ENCODE measurements around the gene GNA14.
"Not testable (repeated sequence)": the region's sequence is repeated elsewhere in the genome, so short reads cannot be mapped to it uniquely, and the experiment has no call there.

GNA14 gene

DNA sequence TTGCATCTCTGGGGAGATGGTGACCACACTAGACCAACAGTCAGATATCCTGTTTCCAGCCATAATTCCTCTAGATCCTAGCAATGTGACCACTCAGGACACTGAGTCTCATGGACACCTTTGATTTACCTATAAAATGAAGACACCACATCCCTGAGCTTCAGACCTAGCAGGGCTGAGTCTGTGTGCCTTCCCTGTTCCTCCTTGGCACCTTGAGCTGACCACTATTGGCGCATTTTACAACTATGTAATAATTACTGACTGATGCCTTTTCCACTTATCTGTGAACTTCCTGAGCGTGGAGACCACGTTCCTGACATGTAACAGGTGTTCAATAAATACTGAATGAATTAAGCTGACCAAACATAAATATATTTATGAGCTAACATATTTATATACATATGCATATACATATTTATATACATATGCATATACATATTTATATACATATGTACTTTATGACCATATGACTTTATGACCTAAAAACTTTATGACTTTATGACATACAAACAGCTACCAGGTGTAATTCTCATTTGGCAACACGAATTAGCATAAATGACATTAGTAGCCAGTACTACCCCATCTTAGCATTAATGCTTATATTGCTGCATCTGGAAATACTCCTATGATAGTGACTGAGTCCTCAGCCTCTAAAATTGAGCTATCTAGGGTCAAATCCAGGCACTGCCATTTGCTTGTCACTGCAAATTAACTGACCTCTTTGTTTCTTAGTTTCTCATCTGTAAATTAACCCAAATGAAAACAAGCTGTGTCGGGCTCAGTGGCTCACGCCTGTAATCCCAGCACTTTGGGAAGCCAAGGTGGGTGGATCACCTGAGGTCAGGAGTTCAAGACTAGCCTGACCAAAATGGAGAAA lies 150.6 kb downstream of the GNA14 start:
- no peak for DNase-seq (ENCODE audit: low read depth in 1 of 2, low spot score in 1 of 2)

DNA sequence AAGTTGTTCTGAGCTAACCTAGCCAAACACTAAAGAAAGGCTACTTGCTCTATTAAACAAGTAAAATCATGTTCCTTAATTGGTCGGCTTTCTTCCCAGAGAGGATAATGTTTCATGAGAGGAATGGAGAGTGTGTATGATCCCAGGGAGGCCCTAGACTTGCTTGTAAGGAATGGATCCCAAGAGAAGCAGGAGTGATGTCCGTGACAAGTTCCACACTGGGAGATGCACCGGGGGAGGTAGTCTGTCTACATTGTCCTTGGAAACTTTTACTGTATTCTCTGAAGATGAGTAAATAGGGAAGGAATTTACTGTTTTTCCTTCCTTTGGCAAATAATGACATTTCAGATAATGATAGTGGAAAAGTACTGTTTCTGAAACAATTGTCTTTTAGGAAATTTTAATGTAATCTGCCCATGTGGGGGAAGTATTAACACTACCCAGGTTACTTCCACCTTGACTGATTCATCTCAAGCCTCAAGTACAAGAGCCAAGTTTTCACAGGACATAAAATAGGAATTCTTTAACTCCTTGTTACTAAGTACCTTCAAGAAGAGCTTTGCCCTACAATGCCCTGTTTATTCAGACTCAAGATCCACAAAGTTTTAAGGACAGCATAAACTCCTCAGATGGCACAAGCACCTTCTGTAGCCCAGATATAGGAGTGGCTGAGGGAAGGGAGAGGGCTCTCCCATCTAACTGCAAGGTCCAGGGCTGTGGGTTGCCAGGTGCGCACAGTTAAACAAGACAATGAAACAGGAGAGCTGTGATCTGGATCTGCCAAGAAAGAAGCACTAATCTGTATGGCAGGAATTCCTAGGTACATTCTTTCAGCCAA lies 152.1 kb downstream of the GNA14 start:
- no peak for DNase-seq (ENCODE audit: low read depth in 1 of 2, low spot score in 1 of 2)

DNA sequence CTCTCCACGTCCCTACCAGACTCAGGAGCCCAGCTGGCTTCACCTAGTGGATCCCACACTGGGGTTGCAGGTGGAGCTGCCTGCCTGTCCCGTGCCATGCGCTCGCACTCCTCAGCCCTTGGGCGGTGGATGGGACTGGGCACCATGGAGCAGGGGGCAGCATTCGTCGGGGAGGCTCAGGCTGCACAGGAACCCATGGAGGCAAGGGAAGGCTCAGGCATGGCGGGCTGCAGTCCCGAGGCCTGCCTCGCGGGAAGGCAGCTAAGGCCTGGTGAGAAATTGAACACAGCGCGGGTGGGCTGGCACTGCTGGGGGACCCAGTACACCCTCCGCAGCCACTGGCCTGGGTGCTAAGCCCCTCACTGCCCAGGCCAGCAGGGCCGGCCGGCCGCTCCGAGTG lies 157.8 kb downstream of the GNA14 start:
- not testable (repeated sequence) for DNase-seq (ENCODE audit: low read depth in 1 of 2, low spot score in 1 of 2)

DNA sequence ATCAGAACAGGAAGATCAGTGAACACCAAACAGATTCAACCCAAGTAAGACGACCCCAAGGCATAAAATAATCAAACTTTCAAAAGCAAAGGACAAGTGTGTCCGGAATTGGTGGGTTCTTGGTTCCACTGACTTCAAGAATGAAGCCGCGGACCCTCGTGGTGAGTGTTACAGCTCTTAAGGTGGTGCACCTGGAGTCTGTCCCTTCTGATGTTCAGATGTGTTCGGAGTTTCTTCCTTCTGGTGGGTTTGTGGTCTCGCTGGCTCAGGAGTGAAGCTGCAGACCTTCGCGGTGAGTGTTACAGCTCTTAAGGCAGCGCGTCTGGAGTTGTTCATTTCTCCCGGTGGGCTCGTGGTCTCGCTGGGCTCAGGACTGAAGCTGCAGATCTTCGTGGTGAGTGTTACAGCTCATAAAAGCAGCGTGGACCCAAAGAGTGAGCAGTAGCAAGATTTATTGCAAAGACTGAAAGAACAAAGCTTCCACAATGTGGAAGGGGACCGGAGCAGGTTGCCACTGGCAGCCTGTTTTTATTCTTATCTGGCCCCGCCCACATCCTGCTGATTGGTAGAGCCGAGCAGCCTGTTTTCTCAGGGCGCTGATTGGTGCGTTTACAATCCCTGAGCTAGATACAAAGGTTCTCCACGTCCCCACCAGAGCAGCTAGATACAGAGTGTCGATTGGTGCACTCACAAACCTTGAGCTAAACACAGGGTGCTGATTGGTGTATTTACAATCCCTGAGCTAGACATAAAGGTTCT lies 158.5 kb downstream of the GNA14 start:
- not testable (repeated sequence) for DNase-seq (ENCODE audit: low read depth in 1 of 2, low spot score in 1 of 2)

DNA sequence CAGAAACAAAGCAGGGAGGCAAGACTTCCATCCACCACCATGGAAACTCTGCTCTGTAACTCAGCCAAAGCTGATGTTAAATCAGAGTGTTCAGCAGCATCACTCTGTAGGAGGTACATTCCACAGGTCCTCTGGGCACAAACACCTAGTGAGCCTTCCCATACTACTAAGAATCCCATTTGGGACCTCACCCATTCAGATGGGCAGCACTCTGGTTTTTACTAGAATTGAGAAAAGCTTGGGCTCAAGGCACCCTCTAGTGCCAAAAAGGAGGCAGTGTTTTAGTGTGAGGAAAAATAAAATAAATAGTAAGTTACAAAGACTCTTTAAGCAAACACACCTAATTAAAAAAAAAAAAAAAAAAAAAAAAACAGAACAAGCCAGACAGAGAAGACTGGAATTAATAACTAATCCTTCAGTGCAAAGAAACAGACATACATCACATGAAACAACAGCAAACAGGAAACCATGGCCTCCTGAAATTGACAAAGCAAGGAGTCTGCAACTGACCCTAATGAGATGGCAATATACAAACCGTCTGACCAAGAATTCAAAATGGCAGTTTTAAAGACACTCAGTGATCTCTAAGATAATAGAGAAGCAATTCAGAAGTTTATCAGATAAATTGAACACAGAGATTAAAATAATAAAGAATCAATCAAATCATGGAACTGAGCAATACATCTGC lies 159.5 kb downstream of the GNA14 start:
- DNase-seq (ENCODE audit: low read depth in 1 of 2, low spot score in 1 of 2) = no peak

DNA sequence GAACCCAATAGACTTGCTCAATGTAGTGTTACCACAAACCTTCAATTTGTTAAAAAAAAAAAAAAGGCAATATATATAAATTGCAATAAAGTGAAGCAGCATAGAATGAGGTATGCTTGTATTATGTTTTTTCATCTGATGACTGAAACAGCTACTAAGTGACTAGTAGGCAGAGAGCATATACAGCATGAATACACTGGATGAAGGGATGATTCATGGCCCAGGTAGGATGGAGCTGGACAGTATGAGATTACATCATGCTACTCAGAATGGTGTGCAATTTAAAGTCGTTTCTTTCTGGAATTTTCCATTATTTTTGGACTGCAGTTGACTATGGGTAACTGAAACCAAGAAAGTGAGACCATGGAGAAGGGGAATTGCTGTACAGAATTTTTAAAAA lies 161.2 kb downstream of the GNA14 start:
- no peak for DNase-seq (ENCODE audit: low read depth in 1 of 2, low spot score in 1 of 2)

DNA sequence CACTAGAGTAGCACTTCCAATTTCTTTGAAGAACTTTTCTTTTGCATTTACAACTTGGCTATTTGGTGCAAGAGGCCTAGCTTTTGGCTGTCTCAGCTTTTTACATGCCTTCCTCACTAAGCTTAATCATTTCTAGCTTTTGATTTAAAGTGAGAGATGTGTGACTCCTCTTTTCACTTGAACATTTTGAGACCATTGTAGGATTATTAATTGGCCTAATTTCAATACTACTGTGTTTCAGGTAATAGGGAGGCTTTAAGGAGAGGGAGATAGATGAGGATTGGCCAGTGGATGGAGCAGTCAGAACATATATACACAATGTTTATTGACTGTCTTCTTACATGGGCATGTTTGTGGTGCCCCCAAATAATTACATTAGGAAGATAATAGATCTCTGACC lies 161.7 kb downstream of the GNA14 start:
- DNase-seq (ENCODE audit: low read depth in 1 of 2, low spot score in 1 of 2) = no peak

DNA sequence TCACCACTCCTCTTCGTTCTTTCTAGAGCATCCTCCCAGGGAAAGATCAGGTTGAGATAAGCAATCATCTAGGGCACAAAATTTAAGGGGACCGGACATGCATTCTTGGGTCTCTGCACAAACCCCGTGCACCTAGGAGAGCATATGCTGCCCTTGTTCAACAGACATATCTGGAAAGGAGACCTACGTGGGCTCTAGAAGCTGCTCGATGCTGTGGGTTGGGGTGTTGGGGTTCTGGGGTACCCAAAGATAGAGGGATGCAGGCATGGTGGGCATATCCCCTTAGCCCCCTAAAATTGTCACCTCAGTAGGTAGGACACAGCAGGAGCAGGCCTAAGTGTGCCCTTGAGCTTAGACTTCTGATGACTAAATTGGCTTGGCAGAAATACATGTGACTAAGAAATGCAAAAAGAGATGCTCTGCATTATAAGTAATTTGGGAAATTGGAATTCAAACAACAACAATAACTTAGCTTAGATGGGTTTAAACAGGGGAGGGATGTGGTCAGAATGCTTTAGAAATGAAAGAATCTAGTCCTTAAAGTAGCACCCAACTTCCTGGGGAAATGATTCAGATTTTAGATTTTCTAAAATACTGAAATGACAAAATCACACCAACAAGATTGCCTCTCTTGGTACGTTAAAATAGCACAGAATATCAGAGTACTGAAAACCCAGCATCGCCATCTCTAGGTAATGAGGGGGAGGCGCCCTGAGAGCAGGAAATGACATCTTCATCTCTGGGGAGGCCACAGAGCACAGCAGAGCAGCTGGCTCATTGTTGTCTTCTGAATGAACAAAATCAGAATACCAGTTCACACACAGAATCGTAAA lies 172.3 kb downstream of the GNA14 start:
- DNase-seq (ENCODE audit: low read depth in 1 of 2, low spot score in 1 of 2) = no peak

DNA sequence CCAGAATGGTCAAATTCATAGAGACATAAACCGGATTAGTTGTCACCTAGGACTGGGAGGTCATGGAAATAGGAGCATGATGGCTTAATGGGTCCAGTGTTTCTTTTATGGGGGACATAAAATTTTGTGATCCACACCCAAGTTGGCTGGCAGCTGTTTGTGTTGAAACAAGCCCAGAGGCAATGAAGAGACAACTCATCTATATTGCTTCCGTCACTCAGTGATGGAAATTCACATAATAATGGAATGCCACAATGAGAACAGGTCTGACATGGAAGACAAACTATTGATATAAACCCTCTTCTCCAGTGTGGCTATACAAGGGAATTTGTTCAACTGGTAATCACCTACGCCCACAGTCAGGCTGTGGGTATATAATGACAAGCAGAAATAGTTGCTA lies 173.2 kb downstream of the GNA14 start:
- DNase-seq (ENCODE audit: low read depth in 1 of 2, low spot score in 1 of 2) = no peak

DNA sequence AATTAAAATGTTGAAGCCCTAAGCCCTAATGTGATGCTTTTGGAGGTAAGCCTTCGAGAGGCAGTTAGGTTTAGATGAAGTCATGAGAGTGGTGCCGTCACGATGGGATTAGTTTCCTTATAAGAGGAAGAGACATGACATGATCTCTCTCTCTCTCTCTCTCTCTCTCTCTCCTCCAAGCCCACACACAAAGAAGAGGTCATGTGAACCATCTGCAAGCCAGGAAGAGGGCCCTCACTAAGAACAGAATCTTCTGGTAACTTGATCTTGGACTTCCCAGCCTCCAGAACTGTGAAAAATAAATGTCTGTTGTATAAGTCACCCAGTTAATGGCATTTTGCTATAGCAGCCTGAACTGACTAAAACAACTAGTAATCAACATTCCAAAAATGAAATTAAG lies 175.5 kb downstream of the GNA14 start:
- DNase-seq (ENCODE audit: low read depth in 1 of 2, low spot score in 1 of 2) = no peak

DNA sequence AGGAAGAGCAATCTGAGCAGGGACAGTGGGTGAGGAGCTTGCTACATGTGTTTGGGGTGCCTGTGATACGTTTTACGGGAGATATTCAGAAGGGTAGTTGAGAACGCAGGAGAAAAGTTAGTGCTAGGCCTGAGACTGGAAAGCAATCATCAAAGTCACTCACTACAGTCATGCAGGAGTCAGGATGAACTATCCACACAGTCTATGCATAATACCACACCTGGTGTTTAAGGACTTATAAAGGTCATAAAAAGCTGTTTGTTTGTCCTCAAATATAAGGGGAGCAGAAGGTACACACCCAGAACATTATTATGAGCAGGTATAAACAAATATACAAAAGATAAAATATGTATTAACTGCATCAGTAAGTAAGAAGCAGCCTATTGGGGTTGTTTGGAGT lies 176.6 kb downstream of the GNA14 start:
- DNase-seq (ENCODE audit: low read depth in 1 of 2, low spot score in 1 of 2) = no peak

DNA sequence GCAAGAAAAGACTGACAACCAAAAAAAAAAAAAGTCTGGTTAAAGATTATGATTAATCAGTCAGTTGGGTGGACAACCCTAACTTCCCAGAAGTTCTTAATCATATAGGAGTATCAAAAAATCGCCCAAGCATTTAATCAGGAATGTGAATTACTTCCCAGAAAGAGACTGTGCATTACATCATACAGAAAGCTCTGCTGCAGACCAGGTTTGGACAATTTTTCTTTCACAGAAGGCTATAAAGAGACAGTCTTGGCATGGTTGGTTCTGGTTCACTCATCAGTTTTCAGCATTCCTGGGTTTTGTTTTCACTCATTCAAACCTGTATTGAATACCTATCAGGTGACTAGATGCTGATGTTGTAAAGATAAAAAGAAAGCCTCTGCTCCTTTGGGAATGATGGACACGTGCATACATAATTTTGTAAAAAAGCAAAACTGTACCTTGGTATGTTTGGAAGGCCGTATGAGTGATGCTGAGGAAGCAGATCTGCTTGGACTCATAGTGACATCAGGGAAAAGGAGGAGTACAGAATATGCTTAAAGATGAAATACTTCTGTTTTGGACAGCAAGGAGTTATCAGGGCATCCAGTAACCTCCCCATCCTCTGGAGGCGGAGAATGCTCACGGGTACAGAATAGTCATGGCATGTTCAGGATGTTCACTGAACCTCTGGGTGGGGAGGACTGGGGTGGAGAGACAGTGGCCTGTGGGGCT lies 178.4 kb downstream of the GNA14 start:
- DNase-seq (ENCODE audit: low read depth in 1 of 2, low spot score in 1 of 2) = no peak

DNA sequence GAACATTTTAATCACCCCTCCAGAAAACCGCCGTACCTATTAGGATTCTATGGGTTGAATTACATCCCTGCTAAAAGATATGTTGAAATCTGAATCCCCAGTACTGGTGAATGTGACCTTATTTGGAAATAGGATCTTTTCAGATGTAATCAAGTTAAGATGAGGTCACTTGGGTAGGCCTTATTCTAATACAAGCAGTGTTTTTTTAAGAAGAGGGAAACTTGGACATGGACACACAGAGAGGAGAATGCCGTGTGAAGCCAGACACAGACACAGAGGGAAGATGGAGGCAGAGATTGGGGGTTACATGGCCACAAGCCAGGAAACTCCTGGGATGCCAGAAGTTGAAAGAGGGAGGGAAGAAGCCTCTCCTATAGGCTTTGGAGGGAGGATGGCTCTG lies 183.5 kb downstream of the GNA14 start:
- DNase-seq (ENCODE audit: low read depth in 1 of 2, low spot score in 1 of 2) = no peak

DNA sequence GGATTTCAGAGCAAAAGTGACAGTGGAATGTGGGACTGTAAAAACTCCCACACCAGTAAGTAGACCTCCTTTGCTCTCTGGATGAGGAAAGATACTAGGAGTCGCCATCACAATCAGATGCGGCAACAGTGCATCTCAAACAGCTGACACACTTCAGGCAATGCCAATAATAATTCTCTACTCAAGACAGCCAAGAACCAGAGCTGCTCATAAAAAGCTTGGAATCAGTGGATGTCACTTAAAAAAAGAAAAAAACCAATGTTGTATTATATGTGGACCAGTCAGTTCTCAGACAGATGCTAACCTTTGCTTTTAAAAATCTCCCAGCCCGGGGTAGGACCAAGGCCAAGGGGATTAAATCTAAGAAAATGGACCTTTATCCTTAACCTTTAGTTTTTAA lies 185.0 kb downstream of the GNA14 start:
- no peak for DNase-seq (ENCODE audit: low read depth in 1 of 2, low spot score in 1 of 2)

DNA sequence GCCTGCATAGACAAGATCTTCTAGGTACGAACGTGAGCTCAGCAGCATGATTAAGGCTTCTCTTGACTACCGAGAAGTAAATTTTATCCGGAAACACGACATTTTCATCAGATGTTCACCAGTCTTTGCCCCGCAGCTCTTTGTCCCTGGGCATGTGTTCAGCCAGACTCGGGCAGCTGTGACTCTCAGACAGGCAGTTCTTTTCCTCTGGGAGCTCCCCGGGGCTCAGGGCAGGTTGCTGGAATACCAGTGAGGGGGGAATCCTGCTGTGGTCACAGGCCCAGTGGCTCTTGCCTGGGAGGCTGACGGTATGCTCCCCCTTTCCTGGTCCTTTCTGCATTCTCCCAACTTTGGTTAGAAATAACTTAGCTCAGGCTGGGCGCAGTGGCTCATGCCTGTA lies 186.1 kb downstream of the GNA14 start:
- no peak for DNase-seq (ENCODE audit: low read depth in 1 of 2, low spot score in 1 of 2)

DNA sequence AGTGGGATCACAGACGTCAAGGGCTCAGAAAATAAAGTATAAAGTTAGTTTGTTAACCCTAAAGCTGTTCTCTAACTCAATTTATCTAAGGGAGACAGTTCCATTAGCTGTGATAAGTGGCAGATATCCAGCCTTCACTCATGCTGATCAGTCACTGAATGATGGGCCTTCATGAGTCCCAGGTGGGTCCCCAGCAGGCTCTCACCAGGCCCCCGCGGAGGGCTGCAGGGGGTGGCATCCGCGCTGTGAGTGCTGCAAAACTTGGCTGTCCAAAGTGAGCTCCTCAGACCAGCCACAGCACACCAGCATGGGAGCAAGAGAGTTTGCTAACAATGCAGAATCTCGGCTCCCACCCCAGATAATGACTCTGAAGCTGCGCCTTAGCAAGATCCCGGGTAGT lies 187.2 kb downstream of the GNA14 start:
- DNase-seq (ENCODE audit: low read depth in 1 of 2, low spot score in 1 of 2) = no peak

DNA sequence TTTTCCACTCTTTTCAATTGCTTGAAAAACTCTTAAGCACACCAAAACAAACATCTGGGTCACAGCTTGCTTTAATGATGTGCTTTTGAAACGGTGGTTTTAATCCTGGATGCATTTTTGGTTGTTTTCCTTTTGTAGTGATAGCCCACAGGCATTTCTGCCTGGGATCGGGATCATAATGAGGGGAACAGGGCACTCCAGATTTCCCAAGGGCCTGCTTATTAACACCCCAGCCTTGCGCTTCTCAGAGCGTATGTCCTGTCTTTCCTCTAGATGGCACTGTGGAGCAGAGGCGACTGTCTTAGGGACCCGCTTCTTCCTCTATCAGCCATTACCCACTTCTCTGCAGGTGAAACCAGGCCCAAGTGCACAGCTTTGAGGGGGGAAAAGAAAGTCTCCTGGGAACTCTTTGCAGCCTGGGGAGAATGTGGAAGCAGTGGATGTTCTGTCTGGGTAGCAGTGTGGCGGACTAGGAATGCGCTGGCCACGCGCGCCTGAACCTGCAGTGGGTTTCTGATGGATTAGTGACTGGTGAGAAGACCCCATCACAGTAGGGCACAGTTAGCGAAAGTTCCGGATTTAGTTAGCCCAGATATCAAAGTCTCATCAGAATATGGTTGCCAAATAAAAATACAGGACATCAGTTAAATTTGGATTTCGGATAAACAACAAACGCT lies 190.1 kb downstream of the GNA14 start:
- peak; percentile 14 to 19 for DNase-seq (ENCODE audit: low read depth in 1 of 2, low spot score in 1 of 2)

DNA sequence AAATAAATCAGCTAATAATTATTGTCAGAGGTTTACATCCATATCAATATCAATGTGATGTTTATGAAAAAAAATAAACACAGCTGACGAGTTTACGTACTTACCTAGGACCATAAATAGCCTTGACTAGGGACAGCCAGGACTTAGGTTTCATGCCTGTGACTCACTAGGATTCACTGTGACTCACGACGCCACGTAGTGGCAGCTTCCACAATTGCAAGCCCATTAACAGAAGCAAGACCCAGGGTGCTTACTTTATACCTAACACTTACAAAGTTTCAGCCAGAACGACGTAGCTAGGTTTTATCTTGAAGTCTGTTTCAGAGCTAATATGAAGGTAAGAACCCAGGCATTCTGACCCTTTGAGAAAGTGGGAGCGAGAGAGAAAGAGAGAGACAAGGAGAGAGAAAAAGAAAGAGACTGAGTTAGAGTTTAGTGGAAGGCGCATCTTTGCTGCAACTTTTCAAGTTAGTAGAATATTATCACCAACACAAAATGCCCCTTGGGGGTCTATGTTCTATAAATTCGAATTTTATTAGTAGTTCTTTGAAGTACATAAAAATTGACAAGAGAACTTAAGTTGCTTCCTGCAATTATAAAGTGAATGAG lies 191.2 kb downstream of the GNA14 start:
- DNase-seq (ENCODE audit: low read depth in 1 of 2, low spot score in 1 of 2) = peak; percentile 54 to 62
